K562 (cell line): ENCODE results near the gene PRPSAP1. TPM values are rescaled to one million over a fixed set of nuclear protein-coding genes. Genes with fewer than 3 reads are reported as not detected.

Experiments
- ARNT ChIP-seq, 2 experiments: fragments of 450-650 bp; IDR thresholded peaks; 2 replicates each; pipeline ENCODE4 v1.6.1; 2016; ENCODE audit warnings: mild to moderate bottlenecking in 1 of 2
- FOSL1 ChIP-seq: fragments of 200-800 bp; sonication (Bioruptor generic); conservative IDR thresholded peaks from 2 replicates; pipeline ENCODE4 v1.6.1; 2016; ENCODE audit warnings: missing genetic modification characterization, missing compliant biosample characterization
- FUS ChIP-seq: fragments of 200-400 bp; formaldehyde crosslinking; optimal IDR thresholded peaks from 2 replicates; pipeline ENCODE3; 2017; ENCODE audit warnings: low read depth, low read length
- SMAD4 ChIP-seq: fragments of 250-450 bp; sonication (Bioruptor Pico); conservative IDR thresholded peaks from 2 replicates; pipeline ENCODE4 v1.8.0; 2021; ENCODE audit warnings: inconsistent platforms, mild to moderate bottlenecking, moderate library complexity
- SMARCB1 ChIP-seq: IDR thresholded peaks from 2 replicates; pipeline ENCODE4 v1.6.1; 2011; ENCODE audit warnings: improper control_type of control experiment, low read depth; ENCODE audit not compliant: insufficient read length
- SMARCC2 ChIP-seq: fragments of 450-650 bp; IDR thresholded peaks from 2 replicates; pipeline ENCODE4 v1.6.1; 2017; ENCODE audit warnings: antibody characterized with exemption, moderate library complexity, mild to moderate bottlenecking, low read depth
- TSC22D4 ChIP-seq: fragments of 450-650 bp; IDR thresholded peaks from 2 replicates; pipeline ENCODE4 v1.6.1; 2016; ENCODE audit warnings: missing genetic modification characterization, missing biosample characterization, control low read depth
- ZNF586 ChIP-seq: fragments of 450-650 bp; formaldehyde crosslinking; conservative IDR thresholded peaks from 2 replicates; pipeline ENCODE4 v1.4.0; 2020; ENCODE audit warnings: mild to moderate bottlenecking, moderate library complexity
- polyA plus RNA-seq, 8 experiments: library from polyadenylated mRNA; depleted of rRNA in 4 of 8; stranded (reverse) in 5 of 8; unstranded in 3 of 8; fragments of >200 nt; fragmentation: Nextera tagmentation in 2 of 8; fragmentation: Illumina TruSeq in 1 of 8; extraction: Ambion mirVana in 2 of 8; extraction: Trizol in 1 of 8; gene quantifications; 2 replicates each; pipeline versions ENCODE4 v1.2.1 to v1.2.3, GENCODE V29; 2011 to 2014; ENCODE audit warnings: inconsistent platforms in 1 of 8, missing spikeins in 1 of 8
- total RNA-seq, 7 experiments: library from RNA; depleted of rRNA in 6 of 7; stranded (reverse); fragments of >200 nt in 6 of 7; fragmentation: Illumina TruSeq in 2 of 7; extraction: Trizol in 2 of 7; gene quantifications; 2 replicates each; pipeline versions ENCODE4 v1.2.1 to v1.2.3, GENCODE V29; 2011 to 2021; ENCODE audit warnings: low replicate concordance in 1 of 7
- TF ChIP-seq, protein P1 (sequence below): fragments of 450-650 bp; IDR thresholded peaks from 2 replicates; pipeline ENCODE4 v1.6.1; 2016; ENCODE audit warnings: low read depth
- TF ChIP-seq, protein P2 (sequence below): sonication (generic); formaldehyde crosslinking; IDR thresholded peaks from 2 replicates; pipeline ENCODE4 v1.8.1; 2023; ENCODE audit warnings: mild to moderate bottlenecking, missing genetic modification reagents

Gene PRPSAP1
- total and polyA plus RNA-seq, 9 of the 15 experiments (the other 6 are each of a cell fraction or from before 2014, with no cell fraction given), result 21.9 to 77.1 (median 40.8) TPM

DNA sequence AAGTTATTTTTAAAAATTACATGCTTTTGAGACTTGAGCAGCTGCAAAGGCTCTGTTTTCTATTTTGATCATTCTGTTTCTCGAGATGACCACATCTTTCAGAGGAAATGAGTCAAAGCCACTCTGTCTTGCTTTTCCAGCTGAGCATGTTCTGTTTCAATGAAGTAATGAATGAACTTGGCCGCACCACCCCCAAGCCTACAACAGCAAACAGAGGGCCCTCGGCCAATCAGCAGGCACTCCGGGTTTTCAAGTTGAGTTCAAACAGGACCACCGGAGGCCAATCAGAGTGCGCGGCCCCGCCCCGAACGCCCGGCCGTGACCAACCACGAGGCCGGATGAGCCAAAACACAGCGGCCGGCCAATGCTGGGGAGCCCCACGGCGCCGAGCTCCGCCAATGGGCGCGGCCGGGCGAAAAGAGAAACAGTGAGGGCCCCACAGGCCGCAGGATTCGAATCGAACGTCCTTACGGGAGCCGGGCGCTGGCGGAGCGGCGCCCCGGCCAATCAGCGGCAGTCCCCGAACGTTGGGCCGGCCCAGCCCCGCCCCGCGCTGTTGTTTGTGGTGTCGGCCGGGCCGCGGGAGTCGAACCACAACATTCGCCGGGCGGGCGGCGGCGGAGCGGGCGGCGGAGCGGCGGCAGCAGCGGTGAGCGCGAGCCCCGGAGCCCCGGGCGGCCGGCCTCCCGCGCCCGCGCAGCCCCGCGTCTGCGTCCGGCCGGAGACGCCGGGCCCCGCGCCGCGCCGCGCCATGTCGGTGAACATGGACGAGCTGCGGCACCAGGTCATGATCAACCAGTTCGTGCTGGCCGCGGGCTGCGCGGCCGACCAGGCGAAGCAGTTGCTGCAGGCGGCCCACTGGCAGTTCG, 88.7 kb downstream of the PRPSAP1 start, which contains the start of gene UBALD2 (continued):
- TF ChIP-seq, protein P1, sequence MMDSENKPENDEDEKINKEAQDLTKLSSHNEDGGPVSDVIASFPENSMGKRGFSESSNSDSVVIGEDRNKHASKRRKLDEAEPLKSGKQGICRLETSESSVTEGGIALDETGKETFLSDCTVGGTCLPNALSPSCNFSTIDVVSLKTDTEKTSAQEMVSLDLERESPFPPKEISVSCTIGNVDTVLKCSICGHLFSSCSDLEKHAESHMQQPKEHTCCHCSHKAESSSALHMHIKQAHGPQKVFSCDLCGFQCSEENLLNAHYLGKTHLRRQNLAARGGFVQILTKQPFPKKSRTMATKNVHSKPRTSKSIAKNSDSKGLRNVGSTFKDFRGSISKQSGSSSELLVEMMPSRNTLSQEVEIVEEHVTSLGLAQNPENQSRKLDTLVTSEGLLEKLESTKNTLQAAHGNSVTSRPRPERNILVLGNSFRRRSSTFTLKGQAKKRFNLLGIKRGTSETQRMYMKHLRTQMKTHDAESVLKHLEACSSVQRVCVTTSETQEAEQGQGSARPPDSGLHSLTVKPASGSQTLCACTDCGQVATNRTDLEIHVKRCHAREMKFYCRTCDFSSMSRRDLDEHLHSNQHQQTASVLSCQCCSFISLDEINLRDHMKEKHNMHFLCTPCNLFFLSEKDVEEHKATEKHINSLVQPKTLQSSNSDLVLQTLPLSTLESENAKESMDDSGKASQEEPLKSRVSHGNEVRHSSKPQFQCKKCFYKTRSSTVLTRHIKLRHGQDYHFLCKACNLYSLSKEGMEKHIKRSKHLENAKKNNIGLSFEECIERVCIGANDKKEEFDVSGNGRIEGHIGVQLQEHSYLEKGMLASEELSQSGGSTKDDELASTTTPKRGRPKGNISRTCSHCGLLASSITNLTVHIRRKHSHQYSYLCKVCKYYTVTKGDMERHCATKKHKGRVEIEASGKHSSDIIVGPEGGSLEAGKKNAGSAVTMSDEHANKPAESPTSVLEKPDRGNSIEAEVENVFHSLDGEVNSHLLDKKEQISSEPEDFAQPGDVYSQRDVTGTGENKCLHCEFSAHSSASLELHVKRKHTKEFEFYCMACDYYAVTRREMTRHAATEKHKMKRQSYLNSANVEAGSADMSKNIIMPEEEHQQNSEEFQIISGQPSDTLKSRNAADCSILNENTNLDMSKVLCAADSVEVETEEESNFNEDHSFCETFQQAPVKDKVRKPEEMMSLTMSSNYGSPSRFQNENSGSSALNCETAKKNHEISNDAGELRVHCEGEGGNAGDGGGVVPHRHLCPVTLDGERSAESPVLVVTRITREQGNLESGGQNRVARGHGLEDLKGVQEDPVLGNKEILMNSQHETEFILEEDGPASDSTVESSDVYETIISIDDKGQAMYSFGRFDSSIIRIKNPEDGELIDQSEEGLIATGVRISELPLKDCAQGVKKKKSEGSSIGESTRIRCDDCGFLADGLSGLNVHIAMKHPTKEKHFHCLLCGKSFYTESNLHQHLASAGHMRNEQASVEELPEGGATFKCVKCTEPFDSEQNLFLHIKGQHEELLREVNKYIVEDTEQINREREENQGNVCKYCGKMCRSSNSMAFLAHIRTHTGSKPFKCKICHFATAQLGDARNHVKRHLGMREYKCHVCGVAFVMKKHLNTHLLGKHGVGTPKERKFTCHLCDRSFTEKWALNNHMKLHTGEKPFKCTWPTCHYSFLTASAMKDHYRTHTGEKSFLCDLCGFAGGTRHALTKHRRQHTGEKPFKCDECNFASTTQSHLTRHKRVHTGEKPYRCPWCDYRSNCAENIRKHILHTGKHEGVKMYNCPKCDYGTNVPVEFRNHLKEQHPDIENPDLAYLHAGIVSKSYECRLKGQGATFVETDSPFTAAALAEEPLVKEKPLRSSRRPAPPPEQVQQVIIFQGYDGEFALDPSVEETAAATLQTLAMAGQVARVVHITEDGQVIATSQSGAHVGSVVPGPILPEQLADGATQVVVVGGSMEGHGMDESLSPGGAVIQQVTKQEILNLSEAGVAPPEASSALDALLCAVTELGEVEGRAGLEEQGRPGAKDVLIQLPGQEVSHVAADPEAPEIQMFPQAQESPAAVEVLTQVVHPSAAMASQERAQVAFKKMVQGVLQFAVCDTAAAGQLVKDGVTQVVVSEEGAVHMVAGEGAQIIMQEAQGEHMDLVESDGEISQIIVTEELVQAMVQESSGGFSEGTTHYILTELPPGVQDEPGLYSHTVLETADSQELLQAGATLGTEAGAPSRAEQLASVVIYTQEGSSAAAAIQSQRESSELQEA, result peak; percentile 63; the same call in 1 of the 2 replicates
- no peak for TF ChIP-seq SMARCB1
- TF ChIP-seq ZNF586 (CRISPR knock-in tag), result no peak
- TF ChIP-seq TSC22D4 (tag), result no peak
- 0 out of 4 replicates have a peak, but pooled peaks of 1 of the 2 experiments have one; percentile 2 for TF ChIP-seq ARNT (IDR thresholded peaks at IDR 0.05)
- peak; percentile 72 for TF ChIP-seq FOSL1 (tag)
- TF ChIP-seq SMAD4 (CRISPR knock-in tag), result peak; percentile 38
- no peak for TF ChIP-seq SMARCC2
- TF ChIP-seq, protein P2, sequence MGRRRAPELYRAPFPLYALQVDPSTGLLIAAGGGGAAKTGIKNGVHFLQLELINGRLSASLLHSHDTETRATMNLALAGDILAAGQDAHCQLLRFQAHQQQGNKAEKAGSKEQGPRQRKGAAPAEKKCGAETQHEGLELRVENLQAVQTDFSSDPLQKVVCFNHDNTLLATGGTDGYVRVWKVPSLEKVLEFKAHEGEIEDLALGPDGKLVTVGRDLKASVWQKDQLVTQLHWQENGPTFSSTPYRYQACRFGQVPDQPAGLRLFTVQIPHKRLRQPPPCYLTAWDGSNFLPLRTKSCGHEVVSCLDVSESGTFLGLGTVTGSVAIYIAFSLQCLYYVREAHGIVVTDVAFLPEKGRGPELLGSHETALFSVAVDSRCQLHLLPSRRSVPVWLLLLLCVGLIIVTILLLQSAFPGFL (CRISPR knock-in tag), result no peak
- TF ChIP-seq FUS, result no peak
